OCI-LY3 (cell line): ENCODE results near the gene ADM5.

Experiments
- H2AFZ ChIP-seq: fragments of 200-600, 300-600 bp; shearing (Covaris generic); 2 replicates; pipeline ENCODE4 v1.6.0; 2014; ENCODE audit warnings: antibody characterized with exemption, low read depth, low read length
- H3K27ac ChIP-seq: fragments of 200-600, 300-600 bp; sonication (generic); 2 replicates; pipeline ENCODE4 v1.5.1; 2014; ENCODE audit warnings: mild to moderate bottlenecking, low read length, moderate library complexity, mixed read lengths
- H3K27me3 ChIP-seq: fragments of 200-600, 300-600 bp; sonication (generic); 2 replicates; pipeline ENCODE4 v1.6.1; 2014; ENCODE audit warnings: low read depth, low read length, mixed read lengths
- H3K36me3 ChIP-seq: fragments of 200-600, 300-600 bp; sonication (generic); replicated peaks from 2 replicates; pipeline ENCODE3; 2014; ENCODE audit warnings: low read depth, low read length, mixed read lengths
- H3K4me1 ChIP-seq: fragments of 300-600, 200-600 bp; sonication (generic); 2 replicates; pipeline ENCODE4 v1.6.1; 2014; ENCODE audit warnings: low read length, mixed read lengths
- H3K4me2 ChIP-seq: fragments of 200-600, 300-600 bp; sonication (generic); 2 replicates; pipeline ENCODE4 v1.6.1; 2014; ENCODE audit warnings: low read length, mixed read lengths
- H3K4me3 ChIP-seq: fragments of 300-600, 200-600 bp; sonication (generic); 2 replicates; pipeline ENCODE4 v1.5.1; 2014; ENCODE audit warnings: antibody characterized with exemption, mild to moderate bottlenecking, low read length, moderate library complexity
- H3K79me2 ChIP-seq: fragments of 300-600, 200-600 bp; shearing (Covaris generic); 2 replicates; pipeline ENCODE4 v1.6.1; 2014; ENCODE audit warnings: mild to moderate bottlenecking, low read length, mixed read lengths
- H3K9ac ChIP-seq: fragments of 300-600, 200-600 bp; shearing (Covaris generic); 2 replicates; pipeline ENCODE4 v1.6.0; 2014; ENCODE audit warnings: mild to moderate bottlenecking, low read length, moderate library complexity
- H3K9me3 ChIP-seq: fragments of 200-600, 300-600 bp; shearing (Covaris generic); 2 replicates; pipeline ENCODE4 v1.6.1; 2014; ENCODE audit warnings: low read length, mixed read lengths; ENCODE audit not compliant: insufficient read depth
- H4K20me1 ChIP-seq: fragments of 200-600, 300-600 bp; sonication (generic); 2 replicates; pipeline ENCODE4 v1.6.1; 2016; ENCODE audit warnings: low read length, mixed read lengths; ENCODE audit not compliant: insufficient read depth
- CTCF ChIP-seq: fragments of 200-600, 300-600 bp; sonication (generic); IDR thresholded peaks from 2 replicates; pipeline ENCODE4 v1.5.1; 2014; ENCODE audit warnings: antibody characterized with exemption, low read length, low read depth
- EZH2phosphoT487 ChIP-seq: fragments of 200-600 bp; shearing (Covaris generic); IDR thresholded peaks from 2 replicates; pipeline ENCODE4 v1.6.1; 2018; ENCODE audit warnings: antibody characterized with exemption, mixed run types, low read depth

The ADM5 gene

GRCh38 chr19:49660338-49660961, 28.9 kb upstream of the ADM5 start:
- Histone ChIP-seq H3K4me3 (no peak overlapping the region), H3K79me2 (peaks cover 23% of the 10 kb centered on the region), H3K4me2 (no peak overlapping the region), H2AFZ (no peak overlapping the region), H3K9me3 (no peaks in the 10 kb centered on the region), H4K20me1 (peaks cover 12% of the 10 kb centered on the region), H3K4me1 (peaks cover 4% of the 10 kb centered on the region; the same call in 1 of the 2 replicates), H3K27me3 (no peaks in the 10 kb centered on the region), H3K36me3 (peaks cover 63% of the 10 kb centered on the region), H3K9ac (no peak overlapping the region), H3K27ac (no peak overlapping the region)
- TF ChIP-seq EZH2phosphoT487 (no peak), CTCF (no peak)

- Histone ChIP-seq H2AFZ (no peak overlapping the region), H3K9me3 (no peaks in the 10 kb centered on the region), H3K4me2 (no peak overlapping the region), H3K79me2 (peaks cover 36% of the 10 kb centered on the region), H3K4me3 (no peak overlapping the region), H3K36me3 (peaks cover 53% of the 10 kb centered on the region), H4K20me1 (peaks cover 12% of the 10 kb centered on the region), H3K27ac (no peak overlapping the region), H3K4me1 (peaks cover 11% of the 10 kb centered on the region), H3K27me3 (no peaks in the 10 kb centered on the region), H3K9ac (no peak overlapping the region)
- no peak for TF ChIP-seq EZH2phosphoT487
- TF ChIP-seq CTCF, result no peak
Measured at GRCh38 chr19:49662011-49662410, 27.4 kb upstream of the ADM5 start.

GRCh38 chr19:49663224-49663623, 26.2 kb upstream of the ADM5 start:
- Histone ChIP-seq H3K79me2 (peaks cover 42% of the 10 kb centered on the region), H3K9ac (no peak overlapping the region), H3K27ac (no peak overlapping the region), H4K20me1 (peaks cover 12% of the 10 kb centered on the region), H3K36me3 (peaks cover 48% of the 10 kb centered on the region), H3K27me3 (no peaks in the 10 kb centered on the region), H3K4me2 (no peak overlapping the region), H3K9me3 (no peaks in the 10 kb centered on the region), H2AFZ (no peak overlapping the region), H3K4me3 (no peak overlapping the region), H3K4me1 (peaks cover 14% of the 10 kb centered on the region)
- TF ChIP-seq CTCF, result no peak
- no peak for TF ChIP-seq EZH2phosphoT487

- H3K36me3 ChIP-seq, result peaks cover 39% of the 10 kb centered on the region
Measured at GRCh38 chr19:49664171-49665035, 25.0 kb upstream of the ADM5 start.

More at GRCh38 chr19:49664171-49665035, 25.0 kb upstream of the ADM5 start:
- Histone ChIP-seq H3K9me3 (no peaks in the 10 kb centered on the region), H3K4me1 (peaks cover 14% of the 10 kb centered on the region), H3K4me3 (peak overlapping the region; percentile 88), H3K27me3 (no peaks in the 10 kb centered on the region), H3K79me2 (peaks cover 42% of the 10 kb centered on the region), H3K4me2 (peak overlapping the region; percentile 86), H4K20me1 (peaks cover 12% of the 10 kb centered on the region), H3K9ac (peak overlapping the region; percentile 85), H3K27ac (peak overlapping the region; percentile 84), H2AFZ (no peak overlapping the region)
- TF ChIP-seq EZH2phosphoT487 (no peak), CTCF (no peak)
